Mesenchymal stem cell (in vitro differentiated cells and primary cell): ENCODE data around the gene LOXL3.

Experiments used
- DNase-seq: peaks from one replicate; pipeline ENCODE4 v3.0.0-alpha.2; 2013
- H2AFZ ChIP-seq: one replicate; pipeline ENCODE4 v1.6.1; 2013; ENCODE audit warnings: low read depth, mild to moderate bottlenecking, control low read depth, inconsistent platforms, low read length, moderate library complexity
- H2AK5ac ChIP-seq: 2 replicates; pipeline ENCODE4 v1.6.1; 2013; ENCODE audit warnings: low read length, moderate library complexity, mild to moderate bottlenecking, inconsistent platforms; ENCODE audit not compliant: severe bottlenecking
- H2BK120ac ChIP-seq: one replicate; pipeline ENCODE4 v1.6.1; 2013; ENCODE audit warnings: low read depth, mild to moderate bottlenecking, inconsistent platforms, low read length, moderate library complexity
- H2BK12ac ChIP-seq, 2 experiments: one replicate each; pipeline ENCODE4 v1.6.1; 2013; ENCODE audit warnings: inconsistent platforms in 2 of 2, low read length in 2 of 2, mild to moderate bottlenecking in 2 of 2, moderate library complexity in 2 of 2, control low read depth in 1 of 2
- H2BK15ac ChIP-seq: one replicate; pipeline ENCODE4 v1.6.1; 2013; ENCODE audit warnings: mild to moderate bottlenecking, low read depth, inconsistent platforms; ENCODE audit not compliant: poor library complexity, severe bottlenecking
- H2BK5ac ChIP-seq: 2 replicates; pipeline ENCODE4 v1.6.1; 2013; ENCODE audit warnings: low read depth, mild to moderate bottlenecking, low read length, control low read depth, inconsistent platforms; ENCODE audit not compliant: poor library complexity, severe bottlenecking
- H3K14ac ChIP-seq, 2 experiments: one replicate each; pipeline ENCODE4 v1.6.1; 2013; ENCODE audit warnings: inconsistent platforms in 2 of 2, low read length in 2 of 2, control low read depth in 1 of 2, mild to moderate bottlenecking in 1 of 2, moderate library complexity in 1 of 2
- H3K18ac ChIP-seq, 2 experiments: one replicate each; pipeline ENCODE4 v1.6.1; 2013; ENCODE audit warnings: inconsistent platforms in 2 of 2, low read length in 2 of 2, control low read depth in 1 of 2, low read depth in 1 of 2, mild to moderate bottlenecking in 1 of 2
- H3K23ac ChIP-seq, 2 experiments: one replicate each; pipeline ENCODE4 v1.6.1; 2013; ENCODE audit warnings: inconsistent platforms in 2 of 2, low read length in 2 of 2, mild to moderate bottlenecking in 2 of 2, moderate library complexity in 2 of 2, control low read depth in 1 of 2
- H3K27ac ChIP-seq: 2 replicates; pipeline ENCODE4 v1.5.1; 2013; ENCODE audit warnings: mild to moderate bottlenecking, moderate library complexity, low read length, control low read depth, inconsistent platforms; ENCODE audit not compliant: poor library complexity, severe bottlenecking
- H3K27me3 ChIP-seq, 2 experiments: 2 replicates each; pipeline versions ENCODE4 v1.6.1 to v1.7.0; 2013; ENCODE audit warnings: low read length in 2 of 2, mild to moderate bottlenecking in 2 of 2, moderate library complexity in 2 of 2, control low read depth in 1 of 2, inconsistent platforms in 1 of 2; ENCODE audit not compliant: control insufficient read depth in 1 of 2, insufficient read depth in 1 of 2
- H3K36me3 ChIP-seq, 2 experiments: 2 replicates each; pipeline versions ENCODE4 v1.6.1 to v1.7.0; 2013; ENCODE audit warnings: low read length in 2 of 2, control low read depth in 1 of 2, inconsistent platforms in 1 of 2, low read depth in 1 of 2, mild to moderate bottlenecking in 1 of 2; ENCODE audit not compliant: insufficient read depth in 2 of 2, control insufficient read depth in 1 of 2
- H3K4ac ChIP-seq, 2 experiments: one replicate each; pipeline ENCODE4 v1.6.1; 2013; ENCODE audit warnings: inconsistent platforms in 2 of 2, low read length in 2 of 2, mild to moderate bottlenecking in 2 of 2, moderate library complexity in 2 of 2, control low read depth in 1 of 2, low read depth in 1 of 2
- H3K4me1 ChIP-seq: 2 replicates; pipeline ENCODE4 v1.6.1; 2013; ENCODE audit warnings: low read depth, low read length, control low read depth; ENCODE audit not compliant: control insufficient read depth, insufficient read depth
- H3K4me2 ChIP-seq: 2 replicates; pipeline ENCODE4 v1.6.1; 2013; ENCODE audit warnings: low read length, mild to moderate bottlenecking, inconsistent platforms; ENCODE audit not compliant: poor library complexity, severe bottlenecking
- H3K4me3 ChIP-seq, 2 experiments: 2 replicates each; pipeline versions ENCODE4 v1.5.1 to v1.7.0; 2013; ENCODE audit warnings: low read length in 2 of 2, mild to moderate bottlenecking in 2 of 2, control low read depth in 1 of 2, low read depth in 1 of 2; ENCODE audit not compliant: insufficient read depth in 1 of 2
- H3K79me1 ChIP-seq: replicated peaks from 2 replicates; pipeline ENCODE4 v1.6.1; 2013; ENCODE audit warnings: mild to moderate bottlenecking, control low read depth, low read length, inconsistent platforms; ENCODE audit not compliant: poor library complexity, severe bottlenecking
- H3K9ac ChIP-seq: 2 replicates; pipeline ENCODE4 v1.7.0; 2013; ENCODE audit warnings: mild to moderate bottlenecking, low read length, moderate library complexity
- H3K9me3 ChIP-seq: 2 replicates; pipeline ENCODE4 v1.7.0; 2013; ENCODE audit warnings: mild to moderate bottlenecking, low read length; ENCODE audit not compliant: control insufficient read depth
- H4K8ac ChIP-seq: one replicate; pipeline ENCODE4 v1.6.1; 2013; ENCODE audit warnings: inconsistent platforms, mild to moderate bottlenecking, low read length, moderate library complexity
- H4K91ac ChIP-seq: one replicate; pipeline ENCODE4 v1.6.1; 2013; ENCODE audit warnings: mild to moderate bottlenecking, low read length, inconsistent platforms
- WGBS: methylation state at CpG from one replicate; pipeline ENCODE4 v1.1.7; 2013; ENCODE audit warnings: mixed read lengths; 5-methylcytosine and 5-hydroxymethylcytosine counted together

The LOXL3 gene

GRCh38 chr2:74571058-74571457, 17.3 kb upstream of the LOXL3 start:
- H3K27ac ChIP-seq: no peak overlapping the region
- H3K18ac ChIP-seq: no peak overlapping the region
- no peak overlapping the region for H3K9ac ChIP-seq

GRCh38 chr2:74569686-74570085, 15.9 kb upstream of the LOXL3 start:
- DNase-seq: no peak
- no peak overlapping the region for H2BK120ac ChIP-seq
- H3K27me3 ChIP-seq: no peaks in the 10 kb centered on the region
- H3K4ac ChIP-seq: no peak overlapping the region
- no peak overlapping the region for H2AFZ ChIP-seq
- no peak overlapping the region for H2BK15ac ChIP-seq
- H3K4me3 ChIP-seq: no peak overlapping the region
- H3K4me2 ChIP-seq: no peak overlapping the region
- no peak overlapping the region for H2BK12ac ChIP-seq
- no peak overlapping the region for H2AK5ac ChIP-seq
- H3K4me1 ChIP-seq: no peaks in the 10 kb centered on the region
- no peak overlapping the region for H3K23ac ChIP-seq
- H3K9me3 ChIP-seq: no peaks in the 10 kb centered on the region
- no peak overlapping the region for H2BK5ac ChIP-seq
- no peaks in the 10 kb centered on the region for H3K36me3 ChIP-seq
- no peak overlapping the region for H3K18ac ChIP-seq
- no peak overlapping the region for H4K91ac ChIP-seq
- no peak overlapping the region for H3K27ac ChIP-seq
- no peak overlapping the region for H3K9ac ChIP-seq
- WGBS: 82% methylated on average over 1 of the region's 1 CpG
- no peak overlapping the region for H3K14ac ChIP-seq
- no peak overlapping the region for H4K8ac ChIP-seq
- H3K79me1 ChIP-seq: no peaks in the 10 kb centered on the region

More at GRCh38 chr2:74571058-74571457, 17.3 kb upstream of the LOXL3 start:
- Histone ChIP-seq H3K4me1 (no peaks in the 10 kb centered on the region), H3K23ac (no peak overlapping the region), H2BK5ac (no peak overlapping the region), H2AFZ (no peak overlapping the region), H3K79me1 (no peaks in the 10 kb centered on the region), H2BK15ac (no peak overlapping the region), H3K4ac (no peak overlapping the region), H3K14ac (no peak overlapping the region), H3K4me3 (no peak overlapping the region), H4K8ac (no peak overlapping the region), H2BK120ac (no peak overlapping the region), H3K9me3 (no peaks in the 10 kb centered on the region), H3K36me3 (no peaks in the 10 kb centered on the region), H2AK5ac (peak overlapping the region; percentile 31), H3K27me3 (no peaks in the 10 kb centered on the region), H2BK12ac (no peak overlapping the region), H3K4me2 (no peak overlapping the region), H4K91ac (no peak overlapping the region)
- WGBS: 100% methylated on average over 1 of the region's 1 CpG
- DNase-seq: no peak

GRCh38 chr2:74567881-74568280, 14.1 kb upstream of the LOXL3 start:
- no peak overlapping the region for H3K23ac ChIP-seq
- no peak overlapping the region for H2BK120ac ChIP-seq
- no peak overlapping the region for H2AFZ ChIP-seq
- peak overlapping the region; percentile 56 for H3K9ac ChIP-seq
- no peak for DNase-seq
- H3K18ac ChIP-seq: no peak overlapping the region
- H4K91ac ChIP-seq: no peak overlapping the region
- H3K27me3 ChIP-seq: no peaks in the 10 kb centered on the region
- H2BK15ac ChIP-seq: no peak overlapping the region
- no peak overlapping the region for H4K8ac ChIP-seq
- H3K4me2 ChIP-seq: no peak overlapping the region
- H3K79me1 ChIP-seq: no peaks in the 10 kb centered on the region
- H3K27ac ChIP-seq: peak overlapping the region; percentile 12
- peak overlapping the region; percentile 45 for H2AK5ac ChIP-seq
- H3K4ac ChIP-seq: no peak overlapping the region
- no peak overlapping the region for H2BK5ac ChIP-seq
- H3K4me3 ChIP-seq: peak overlapping the region in 1 of 2 experiments; percentile 6
- H3K14ac ChIP-seq: no peak overlapping the region
- WGBS: 59% methylated on average over 5 of the region's 5 CpGs
- no peaks in the 10 kb centered on the region for H3K9me3 ChIP-seq
- no peaks in the 10 kb centered on the region for H3K36me3 ChIP-seq
- peaks cover 2% of the 10 kb centered on the region for H3K4me1 ChIP-seq
- H2BK12ac ChIP-seq: no peak overlapping the region

- peak; percentile 47 for DNase-seq
- Histone ChIP-seq H3K36me3 (no peaks in the 10 kb centered on the region), H3K27me3 (no peaks in the 10 kb centered on the region), H3K27ac (peak overlapping the region; percentile 17), H2BK120ac (no peak overlapping the region), H3K4me3 (no peak overlapping the region), H3K79me1 (no peaks in the 10 kb centered on the region), H3K4me1 (peaks cover 2% of the 10 kb centered on the region), H3K18ac (peak overlapping the region in 1 of 2 experiments; percentile 4), H2BK12ac (no peak overlapping the region), H3K14ac (no peak overlapping the region), H4K91ac (no peak overlapping the region), H3K9ac (no peak overlapping the region), H2AFZ (no peak overlapping the region), H2BK5ac (no peak overlapping the region), H3K23ac (no peak overlapping the region), H2BK15ac (no peak overlapping the region), H3K9me3 (no peaks in the 10 kb centered on the region), H3K4me2 (no peak overlapping the region), H3K4ac (no peak overlapping the region), H2AK5ac (no peak overlapping the region), H4K8ac (peak overlapping the region; percentile 49)
Observed at GRCh38 chr2:74566754-74567085, 13.0 kb upstream of the LOXL3 start.
